ENCODE measurements around the gene PSAT1. TPM values are rescaled to one million over a fixed set of nuclear protein-coding genes. Genes with fewer than 3 reads are reported as not detected.

PSAT1 gene
- total RNA-seq, 1 experiment from 2014 or later, result 215 TPM

GRCh38 chr9:78320875-78321496, 24.1 kb downstream of the PSAT1 start:
- H4K8ac ChIP-seq (replicated peaks; ENCODE audit: insufficient read length, low read depth, low read length), result no peak overlapping the region
- Mint-ChIP-seq H3K4me3 (no peak overlapping the region), H3K4me1 (peaks cover 7 to 11% of the 10 kb centered on the region in 2 experiments; a peak in 2 of 4 replicates), H3K27me3 (ENCODE audit: low read depth) (no peaks in the 10 kb centered on the region), H3K27ac (no peak overlapping the region), H3K36me3 (ENCODE audit: insufficient read depth in 1 of 3, low read depth in 3 of 3) (peaks cover 95 to 99% (median 96%) of the 10 kb centered on the region in 3 experiments), H3K9me3 (peaks cover 0 to 7% of the 10 kb centered on the region in 2 experiments; a peak in 2 of 5 replicates)
- no peak overlapping the region for H3K4me2 ChIP-seq (ENCODE audit: insufficient read depth, insufficient read length, low read length)
- H2AK5ac ChIP-seq (ENCODE audit: insufficient read length, low read length), result no peak overlapping the region
- peaks cover 3% of the 10 kb centered on the region; the same call in 1 of the 2 replicates for H3K79me2 ChIP-seq (ENCODE audit: insufficient read depth, low read length)
- no peak overlapping the region for H3K27ac ChIP-seq (ENCODE audit: insufficient read length, low read depth, low read length)
- no peak overlapping the region for H3K9ac ChIP-seq (ENCODE audit: extremely low read depth, insufficient read length, low read length)
- H3K23me2 ChIP-seq (ENCODE audit: insufficient read length, low read depth, low read length, poor library complexity, severe bottlenecking), result no peaks in the 10 kb centered on the region
- no peak overlapping the region for H2BK15ac ChIP-seq (ENCODE audit: low read depth, low read length)
- H2BK5ac ChIP-seq (ENCODE audit: insufficient read length, low read length), result no peak overlapping the region
- no peak overlapping the region for H3K56ac ChIP-seq (ENCODE audit: insufficient read length, low read depth, low read length)
- no peaks in the 10 kb centered on the region for H4K20me1 ChIP-seq (ENCODE audit: control insufficient read depth, insufficient read depth, insufficient read length)
- H2BK120ac ChIP-seq (ENCODE audit: low read depth, low read length, poor library complexity, severe bottlenecking), result no peak overlapping the region
- H3K23ac ChIP-seq (ENCODE audit: insufficient read length, low read depth, low read length), result no peak overlapping the region
- no peaks in the 10 kb centered on the region for H3K9me3 ChIP-seq (ENCODE audit: control insufficient read depth, low read depth, low read length)
- no peaks in the 10 kb centered on the region for H3K4me1 ChIP-seq (ENCODE audit: insufficient read depth, low read length)
- H3K18ac ChIP-seq (ENCODE audit: insufficient read length, low read depth, low read length), result no peak overlapping the region
- no peak overlapping the region for H2BK20ac ChIP-seq (ENCODE audit: low read depth, low read length, poor library complexity, severe bottlenecking)
- H2AFZ ChIP-seq (ENCODE audit: low read length), result no peak overlapping the region
- H3K79me1 ChIP-seq (ENCODE audit: insufficient read depth, low read depth, low read length, poor library complexity, severe bottlenecking), result peaks cover 3% of the 10 kb centered on the region
- H3K4ac ChIP-seq (ENCODE audit: low read depth, low read length), result no peak overlapping the region
- H4K91ac ChIP-seq (ENCODE audit: insufficient read length, low read depth, low read length), result no peak overlapping the region
- H2BK12ac ChIP-seq (ENCODE audit: insufficient read length, low read depth, low read length), result no peak overlapping the region
- TF ChIP-seq, protein P1, sequence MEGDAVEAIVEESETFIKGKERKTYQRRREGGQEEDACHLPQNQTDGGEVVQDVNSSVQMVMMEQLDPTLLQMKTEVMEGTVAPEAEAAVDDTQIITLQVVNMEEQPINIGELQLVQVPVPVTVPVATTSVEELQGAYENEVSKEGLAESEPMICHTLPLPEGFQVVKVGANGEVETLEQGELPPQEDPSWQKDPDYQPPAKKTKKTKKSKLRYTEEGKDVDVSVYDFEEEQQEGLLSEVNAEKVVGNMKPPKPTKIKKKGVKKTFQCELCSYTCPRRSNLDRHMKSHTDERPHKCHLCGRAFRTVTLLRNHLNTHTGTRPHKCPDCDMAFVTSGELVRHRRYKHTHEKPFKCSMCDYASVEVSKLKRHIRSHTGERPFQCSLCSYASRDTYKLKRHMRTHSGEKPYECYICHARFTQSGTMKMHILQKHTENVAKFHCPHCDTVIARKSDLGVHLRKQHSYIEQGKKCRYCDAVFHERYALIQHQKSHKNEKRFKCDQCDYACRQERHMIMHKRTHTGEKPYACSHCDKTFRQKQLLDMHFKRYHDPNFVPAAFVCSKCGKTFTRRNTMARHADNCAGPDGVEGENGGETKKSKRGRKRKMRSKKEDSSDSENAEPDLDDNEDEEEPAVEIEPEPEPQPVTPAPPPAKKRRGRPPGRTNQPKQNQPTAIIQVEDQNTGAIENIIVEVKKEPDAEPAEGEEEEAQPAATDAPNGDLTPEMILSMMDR (conservative IDR thresholded peaks at IDR 0.05), result no peak
- H3T11ph ChIP-seq (ENCODE audit: low read length), result no peak overlapping the region
- DNase-seq, result no peak
- no peak overlapping the region for H4K5ac ChIP-seq (ENCODE audit: insufficient read length, low read depth, low read length)
- H3K14ac ChIP-seq (ENCODE audit: insufficient read depth, low read length), result no peak overlapping the region
- H3K27me3 ChIP-seq (ENCODE audit: insufficient read depth, low read length), result no peaks in the 10 kb centered on the region
- no CpG with 5 or more reads among the region's 4 CpGs for WGBS (ENCODE audit: extremely low coverage, insufficient read length, low lambda C conversion rate)
